A673 (cell line): ENCODE measurements around the gene NOD1. TPM values are rescaled to one million over a fixed set of nuclear protein-coding genes. Genes with fewer than 3 reads are reported as not detected.
"Not testable (repeated sequence)": the region's sequence is repeated elsewhere in the genome, so short reads cannot be mapped to it uniquely, and the experiment has no call there.

Experiments used
- BruUV-seq: library from RNA; stranded (reverse); fragments of 400-500 nt; replicated peaks from 2 replicates; lab custom pipeline; 2021; lab: Mats Ljungman, UMichigan
- CTCF ChIA-PET: fragments of 300-600 bp; sonication (Branson Sonifier 250); formaldehyde crosslinking; loops from one replicate; lab custom pipeline; 2022; ENCODE audit warnings: antibody characterized with exemption; lab: Charles Lee
- POLR2A ChIA-PET: fragments of 300-600 bp; sonication (Branson Sonifier 250); formaldehyde crosslinking; loops from one replicate; lab custom pipeline; 2022; ENCODE audit warnings: antibody characterized with exemption; ENCODE audit not compliant: low non-redundant PET; lab: Charles Lee
- DNase-seq: peaks from one replicate; pipeline ENCODE4 v3.0.0-alpha.2; 2015; ENCODE audit warnings: low spot score
- H3K27ac ChIP-seq: fragments of 200-600 bp; sonication (generic); 2 replicates; pipeline ENCODE4 v1.5.1; 2016; ENCODE audit warnings: mixed run types, low read depth, mild to moderate bottlenecking, mixed read lengths, antibody characterized with exemption, low read length; ENCODE audit not compliant: poor library complexity, severe bottlenecking
- H3K27me3 ChIP-seq: fragments of 200-600 bp; sonication (generic); replicated peaks from 2 replicates; pipeline ENCODE4 v1.6.1; 2017; ENCODE audit warnings: mixed run types, low read depth, mild to moderate bottlenecking, mixed read lengths, antibody characterized with exemption, low read length; ENCODE audit not compliant: insufficient read depth, poor library complexity
- H3K36me3 ChIP-seq: fragments of 200-600 bp; sonication (generic); 2 replicates; pipeline ENCODE4 v1.6.1; 2016; ENCODE audit warnings: mixed run types, mild to moderate bottlenecking, mixed read lengths, antibody characterized with exemption, low read length; ENCODE audit not compliant: insufficient read depth, poor library complexity, severe bottlenecking
- H3K4me1 ChIP-seq: fragments of 200-600 bp; sonication (generic); 2 replicates; pipeline ENCODE4 v1.6.1; 2017; ENCODE audit warnings: mixed run types, mild to moderate bottlenecking, mixed read lengths, antibody characterized with exemption, low read length; ENCODE audit not compliant: insufficient read depth, poor library complexity, severe bottlenecking
- H3K4me3 ChIP-seq: fragments of 200-600 bp; sonication (generic); 2 replicates; pipeline ENCODE4 v1.5.1; 2016; ENCODE audit warnings: low read depth, mixed run types, mild to moderate bottlenecking, mixed read lengths, low read length; ENCODE audit not compliant: poor library complexity, severe bottlenecking
- H3K9me3 ChIP-seq: fragments of 200-600 bp; sonication (generic); 2 replicates; pipeline ENCODE4 v1.6.1; 2016; ENCODE audit warnings: mixed run types, low read depth, mild to moderate bottlenecking, mixed read lengths, antibody characterized with exemption, low read length; ENCODE audit not compliant: poor library complexity, severe bottlenecking
- EZH2 ChIP-seq: fragments of 200-600 bp; sonication (generic); IDR thresholded peaks from 2 replicates; pipeline ENCODE4 v1.6.1; 2017; ENCODE audit warnings: borderline replicate concordance, low read depth, mild to moderate bottlenecking, mixed read lengths, antibody characterized with exemption, low read length; ENCODE audit not compliant: poor library complexity, severe bottlenecking
- intact Hi-C: fragments of 100-400 bp; cut with micrococcal nuclease; formaldehyde crosslinking; loops from one replicate; pipeline ENCODE4 v1.10.0; 2022; ENCODE audit not compliant: unreplicated experiment
- total RNA-seq: library from RNA; stranded (reverse); gene quantifications from 2 replicates; pipeline ENCODE4 v1.2.3, GENCODE V29; 2021
- TF ChIP-seq, protein P1 (sequence below): fragments of 300-800, 200-600 bp; sonication (generic); conservative IDR thresholded peaks from 2 replicates; pipeline ENCODE4 v1.5.1; 2017; ENCODE audit warnings: low read depth, mild to moderate bottlenecking, antibody characterized with exemption, low read length, moderate library complexity, mixed read lengths

The NOD1 gene
- total RNA-seq, 1 experiment from 2014 or later = 2.3 TPM

DNA sequence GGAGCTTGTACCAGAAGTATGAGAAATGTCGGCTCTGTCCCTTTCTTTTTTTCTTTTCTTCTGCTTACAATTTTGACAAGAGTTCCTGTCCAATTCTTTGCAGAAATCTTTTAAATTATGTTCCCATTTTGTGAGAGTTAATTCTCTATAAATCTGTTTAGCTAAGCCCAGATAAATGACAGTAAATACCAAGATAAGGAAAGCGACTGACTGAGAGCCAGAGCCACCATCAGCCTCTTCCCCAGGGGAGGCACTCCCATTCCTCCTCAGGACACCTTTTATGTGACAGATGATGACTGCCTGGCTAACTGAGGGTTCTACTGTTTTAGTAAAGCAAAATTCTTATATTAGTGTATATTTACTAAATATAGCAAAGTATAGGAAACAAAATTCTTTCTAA, 32.9 kb upstream of the NOD1 start:
- Histone ChIP-seq H3K4me3 (no peak overlapping the region), H3K27ac (no peak overlapping the region), H3K27me3 (no peaks in the 10 kb centered on the region), H3K9me3 (no peaks in the 10 kb centered on the region), H3K4me1 (no peaks in the 10 kb centered on the region), H3K36me3 (no peaks in the 10 kb centered on the region)
- TF ChIP-seq, protein P1, sequence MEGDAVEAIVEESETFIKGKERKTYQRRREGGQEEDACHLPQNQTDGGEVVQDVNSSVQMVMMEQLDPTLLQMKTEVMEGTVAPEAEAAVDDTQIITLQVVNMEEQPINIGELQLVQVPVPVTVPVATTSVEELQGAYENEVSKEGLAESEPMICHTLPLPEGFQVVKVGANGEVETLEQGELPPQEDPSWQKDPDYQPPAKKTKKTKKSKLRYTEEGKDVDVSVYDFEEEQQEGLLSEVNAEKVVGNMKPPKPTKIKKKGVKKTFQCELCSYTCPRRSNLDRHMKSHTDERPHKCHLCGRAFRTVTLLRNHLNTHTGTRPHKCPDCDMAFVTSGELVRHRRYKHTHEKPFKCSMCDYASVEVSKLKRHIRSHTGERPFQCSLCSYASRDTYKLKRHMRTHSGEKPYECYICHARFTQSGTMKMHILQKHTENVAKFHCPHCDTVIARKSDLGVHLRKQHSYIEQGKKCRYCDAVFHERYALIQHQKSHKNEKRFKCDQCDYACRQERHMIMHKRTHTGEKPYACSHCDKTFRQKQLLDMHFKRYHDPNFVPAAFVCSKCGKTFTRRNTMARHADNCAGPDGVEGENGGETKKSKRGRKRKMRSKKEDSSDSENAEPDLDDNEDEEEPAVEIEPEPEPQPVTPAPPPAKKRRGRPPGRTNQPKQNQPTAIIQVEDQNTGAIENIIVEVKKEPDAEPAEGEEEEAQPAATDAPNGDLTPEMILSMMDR = no peak
- no peak for TF ChIP-seq EZH2
- ChIA-PET CTCF (interaction anchor here (0.6 to 1.3 kb wide), 3 partner anchors 50 to 341 kb away, joined by 3 to 5 read pairs (median 3); no protein-coding TSS in a partner anchor), POLR2A (no interaction called here)
- no peak for DNase-seq
- intact Hi-C loops = no loop called here
- no TSS peak for BruUV-seq

DNA sequence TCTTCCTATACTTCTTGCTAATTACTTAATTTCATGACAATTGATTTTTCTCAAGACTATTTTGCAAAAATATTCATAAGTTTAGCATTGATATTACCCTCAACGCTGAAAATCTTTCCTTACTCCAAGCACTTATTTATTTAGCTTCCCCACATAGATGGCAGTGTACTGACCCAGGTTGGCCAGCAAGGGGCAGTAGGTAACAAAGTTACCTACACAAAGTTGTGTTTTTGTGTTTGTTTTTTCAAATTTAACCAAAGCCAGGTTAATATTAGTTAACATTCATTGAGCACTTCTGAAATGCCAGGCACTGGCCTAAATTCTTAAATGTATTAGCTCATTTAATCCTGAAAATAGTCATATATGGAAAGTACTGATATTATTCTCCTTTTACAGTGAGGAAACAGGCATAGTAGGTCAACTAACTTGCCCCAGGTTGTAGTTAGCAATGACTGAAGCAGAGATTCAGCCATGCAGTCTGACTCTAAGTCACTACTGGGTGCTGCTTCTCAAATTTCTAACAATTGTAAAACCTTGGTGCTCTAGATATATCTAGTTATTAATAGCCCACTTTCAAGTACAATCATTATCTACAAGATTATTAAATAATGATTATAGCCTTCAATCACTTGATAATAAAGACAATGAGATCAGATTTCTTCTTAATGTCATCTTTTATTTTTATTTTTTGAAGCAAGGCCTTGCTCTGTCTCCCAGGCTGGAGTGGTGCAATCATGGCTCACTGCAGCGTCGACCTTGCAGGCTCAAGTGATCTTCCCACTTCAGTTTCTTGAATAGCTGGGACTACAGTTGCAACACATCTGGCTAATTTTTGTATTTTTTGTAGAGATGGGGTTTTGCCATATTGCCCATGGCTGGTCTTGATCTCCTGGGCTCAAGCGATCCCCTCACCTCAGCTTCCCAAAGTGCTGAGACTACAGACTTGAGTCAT, 31.8 kb upstream of the NOD1 start:
- no peak for TF ChIP-seq EZH2
- TF ChIP-seq, protein P1 = peak; percentile 88
- H3K4me3 ChIP-seq = no peak overlapping the region
- no TSS peak for BruUV-seq
- no peaks in the 10 kb centered on the region for H3K36me3 ChIP-seq
- H3K27me3 ChIP-seq = no peaks in the 10 kb centered on the region
- DNase-seq = peak; percentile 49
- CTCF ChIA-PET = interaction anchor here (1.3 kb wide), 1 partner anchor 54 kb away, joined by 5 read pairs; no protein-coding TSS in a partner anchor
- no peaks in the 10 kb centered on the region for H3K4me1 ChIP-seq
- no peaks in the 10 kb centered on the region for H3K9me3 ChIP-seq
- POLR2A ChIA-PET = no interaction called here
- H3K27ac ChIP-seq = no peak overlapping the region
- intact Hi-C loops = loop anchor here (1.0 kb wide), 1 partner anchor 54 kb away; no protein-coding TSS in a partner anchor

DNA sequence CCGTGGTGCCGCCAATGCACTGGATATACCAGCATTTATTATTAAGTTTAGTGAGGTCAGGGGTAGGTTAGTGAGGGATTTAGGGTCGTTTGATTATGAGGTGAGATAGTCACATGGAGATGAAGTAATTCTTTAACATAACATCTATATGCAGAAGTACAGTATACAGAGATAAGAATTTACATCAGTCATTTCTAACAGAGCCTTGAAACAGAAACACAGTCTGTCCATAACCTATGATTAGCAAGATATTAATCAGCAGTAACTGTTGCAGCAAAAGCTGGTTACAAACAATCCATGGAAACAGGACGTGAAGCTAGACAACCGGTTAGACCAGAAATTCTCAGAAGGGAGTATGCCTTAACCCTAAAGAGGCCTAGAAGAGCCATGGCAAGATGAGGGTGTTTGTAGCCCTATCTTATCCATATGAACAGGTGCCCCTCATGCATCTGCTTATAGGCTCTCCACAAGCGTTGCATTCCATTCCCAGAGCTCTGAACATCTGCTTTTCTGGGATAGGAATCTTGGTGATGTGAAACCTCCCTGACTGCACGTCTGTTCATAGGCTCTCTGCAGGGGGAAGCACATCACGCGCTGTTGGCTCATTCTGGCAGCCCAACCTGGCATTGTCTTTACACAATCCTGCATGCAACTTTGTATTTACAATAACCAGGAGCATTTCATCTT, 30.7 kb upstream of the NOD1 start:
- H3K4me1 ChIP-seq, intact Hi-C loops, H3K4me3 ChIP-seq, BruUV-seq, H3K27ac ChIP-seq, H3K9me3 ChIP-seq, H3K36me3 ChIP-seq, CTCF ChIA-PET, POLR2A ChIA-PET, H3K27me3 ChIP-seq, DNase-seq: not testable (repeated sequence)

DNA sequence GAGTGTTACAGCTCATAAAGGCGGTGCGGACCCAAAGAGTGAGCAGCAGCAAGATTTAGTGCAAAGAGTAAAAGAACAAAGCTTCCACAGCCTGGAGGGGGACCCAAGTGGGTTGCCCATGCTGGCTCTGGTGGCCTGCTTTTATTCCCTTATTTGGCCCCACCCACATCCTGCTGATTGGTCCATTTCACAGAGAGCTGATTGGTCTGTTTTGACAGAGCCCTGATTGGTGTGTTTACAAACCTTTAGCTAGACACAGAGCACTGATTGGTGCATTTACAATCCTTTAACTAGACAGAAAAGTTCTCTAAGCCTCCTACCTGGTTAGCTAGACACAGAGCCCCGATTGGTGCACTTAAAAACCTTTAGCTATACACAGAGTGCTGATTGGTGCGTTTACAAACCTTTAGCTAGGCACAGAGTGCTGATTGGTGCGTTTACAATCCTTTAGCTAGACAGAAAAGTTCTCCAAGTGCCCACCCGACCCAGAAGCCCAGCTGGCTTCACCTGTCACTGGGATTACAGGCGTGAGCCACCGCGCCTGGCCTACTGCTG, 28.8 kb upstream of the NOD1 start:
- H3K36me3 ChIP-seq, BruUV-seq, intact Hi-C loops, H3K9me3 ChIP-seq, H3K4me3 ChIP-seq, H3K27me3 ChIP-seq, POLR2A ChIA-PET, CTCF ChIA-PET, H3K4me1 ChIP-seq, H3K27ac ChIP-seq, DNase-seq: not testable (repeated sequence)
